HG02870 (cell line): ENCODE results near the gene TMEM225.
"Not testable (repeated sequence)": the region's sequence is repeated elsewhere in the genome, so short reads cannot be mapped to it uniquely, and the experiment has no call there.

Experiments used
- ATAC-seq: cut with Tn5 transposase; IDR thresholded peaks from one replicate; pipeline ENCODE4 v1.9.1; 2021; ENCODE audit warnings: mild to moderate bottlenecking, moderate library complexity; ENCODE audit not compliant: unreplicated experiment

The TMEM225 gene

GRCh38 chr11:123885570-123885969 is at the start of gene TMEM225:
Gene TMEM225, minus strand, starts transcription at chr11:123885670. Its CDS starts 245 bp downstream, at chr11:123885425.
- no peak for ATAC-seq

GRCh38 chr11:123924027-123924426 is 38.6 kb upstream of the TMEM225 start:
- no peak for ATAC-seq

GRCh38 chr11:123920943-123921342 is 35.5 kb upstream of the TMEM225 start:
- no peak for ATAC-seq

DNA sequence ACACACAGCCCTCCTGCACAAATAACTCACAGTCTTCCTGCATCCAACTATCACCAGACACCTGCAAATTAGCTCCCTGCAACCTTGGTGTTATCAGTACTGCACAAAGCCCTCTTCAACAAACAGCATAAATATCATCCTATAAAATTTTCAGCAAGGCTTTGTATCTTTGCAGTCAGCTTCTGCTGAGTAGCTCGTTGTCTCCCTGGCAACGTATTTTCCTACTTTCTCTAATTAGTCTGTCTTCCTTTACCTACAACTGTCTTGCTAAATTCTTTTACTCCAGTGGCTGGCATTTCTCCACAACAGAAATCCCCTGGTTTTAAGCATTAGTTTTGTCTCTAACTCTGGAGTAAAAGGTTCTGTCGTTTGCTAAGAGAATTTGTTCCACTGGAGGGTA is 20.4 kb upstream of the TMEM225 start:
- no peak for ATAC-seq

GRCh38 chr11:123904932-123905331 is 19.5 kb upstream of the TMEM225 start:
- ATAC-seq: no peak

GRCh38 chr11:123903932-123904331 is 18.5 kb upstream of the TMEM225 start:
- peak; percentile 96 for ATAC-seq

DNA sequence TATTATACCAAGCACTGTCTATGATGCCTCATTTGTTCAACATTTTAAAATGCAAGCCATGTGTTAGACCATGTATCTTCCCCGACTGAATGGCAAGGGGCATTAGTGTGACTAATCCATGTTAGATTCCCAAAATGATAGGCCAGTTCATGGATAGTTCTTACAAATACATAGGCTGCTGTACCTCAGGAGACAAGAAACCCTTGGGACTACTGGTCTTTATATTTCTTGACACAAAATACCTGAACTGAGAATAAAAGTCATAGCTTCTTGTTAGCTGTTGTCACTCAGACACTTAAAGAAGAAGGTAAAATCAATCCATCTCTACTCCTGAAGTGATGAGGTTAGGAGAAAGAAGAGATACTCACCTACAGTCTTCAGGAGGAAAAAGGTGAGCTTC is 16.4 kb upstream of the TMEM225 start, which contains the start of gene OR8D4:
Gene OR8D4, plus strand, starts transcription at position 301 of the 400 bp plus-strand sequence. CDS start 4,265 bp downstream, outside the sequence.
- ATAC-seq: no peak

GRCh38 chr11:123899792-123900191 is 14.3 kb upstream of the TMEM225 start:
- no peak for ATAC-seq

DNA sequence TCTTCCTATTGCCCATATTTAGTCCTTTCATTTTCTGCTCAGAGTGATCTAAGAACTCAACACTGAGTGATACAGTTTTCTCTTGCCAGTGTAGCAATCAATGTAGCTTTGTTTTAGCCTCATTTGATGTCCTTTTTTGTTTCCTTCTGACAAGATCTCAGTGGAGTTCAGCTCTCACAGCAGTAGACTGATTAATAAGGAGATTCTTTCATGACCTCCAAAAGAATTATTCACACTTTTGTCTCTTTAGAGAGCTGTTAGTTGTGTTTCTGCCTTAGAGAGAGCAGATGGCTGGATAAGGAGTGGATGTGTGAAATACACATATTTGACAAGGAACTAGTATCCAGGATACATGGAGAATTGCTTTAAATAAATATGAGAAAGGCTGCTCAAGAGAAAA is 6.6 kb upstream of the TMEM225 start:
- ATAC-seq: no peak

- no peak for ATAC-seq
Measured at GRCh38 chr11:123880912-123881311, 4.6 kb downstream of the TMEM225 start.

DNA sequence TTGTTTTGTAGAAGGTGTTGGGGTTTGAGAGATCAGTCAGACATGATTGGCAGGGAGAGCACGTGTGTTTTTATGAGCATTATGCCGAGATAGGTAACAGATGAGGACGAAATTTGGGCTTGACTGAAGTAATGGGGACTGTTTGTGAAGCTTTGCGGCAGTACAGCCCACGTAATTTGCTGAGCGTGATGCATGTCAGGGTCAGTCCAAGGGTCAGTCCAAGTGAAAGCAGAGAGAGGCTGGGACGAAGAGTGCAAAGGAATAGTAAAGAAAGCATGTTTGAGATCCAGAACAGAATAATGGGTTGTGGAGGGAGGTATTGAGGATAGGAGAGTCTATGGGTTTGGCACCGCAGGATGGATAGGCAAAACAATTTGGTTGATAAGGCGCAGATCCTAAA is 17.7 kb downstream of the TMEM225 start:
- ATAC-seq: not testable (repeated sequence)

DNA sequence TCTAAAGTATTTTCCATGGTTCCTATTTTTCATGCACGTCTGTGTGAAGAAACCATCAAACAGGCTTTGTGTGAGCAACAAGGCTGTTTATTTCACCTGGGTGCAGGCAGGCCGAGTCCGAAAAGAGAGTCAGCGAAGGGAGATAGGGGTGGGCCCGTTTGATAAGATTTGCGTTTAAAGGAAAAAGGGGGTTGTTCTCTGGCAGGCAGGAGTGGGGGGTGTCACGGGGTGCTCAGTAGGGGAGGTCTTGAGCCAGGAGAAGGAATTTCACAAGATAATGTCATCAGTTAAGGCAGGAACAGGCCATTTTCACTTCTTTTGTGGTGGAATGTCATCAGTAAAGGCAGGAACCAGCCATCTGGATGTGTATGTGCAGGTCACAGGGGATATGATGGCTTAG is 20.2 kb downstream of the TMEM225 start:
- ATAC-seq: not testable (repeated sequence)

GRCh38 chr11:123859731-123860130 is 25.7 kb downstream of the TMEM225 start:
- no peak for ATAC-seq

GRCh38 chr11:123856444-123856843 is 29.0 kb downstream of the TMEM225 start:
- no peak for ATAC-seq

- no peak for ATAC-seq
Measured at GRCh38 chr11:123853038-123853437, 32.4 kb downstream of the TMEM225 start.

GRCh38 chr11:123852321-123852720 is 33.1 kb downstream of the TMEM225 start:
- ATAC-seq: no peak

GRCh38 chr11:123851110-123851509 is 34.4 kb downstream of the TMEM225 start:
- ATAC-seq: no peak

GRCh38 chr11:123841174-123841573 is 44.3 kb downstream of the TMEM225 start:
- ATAC-seq: no peak

DNA sequence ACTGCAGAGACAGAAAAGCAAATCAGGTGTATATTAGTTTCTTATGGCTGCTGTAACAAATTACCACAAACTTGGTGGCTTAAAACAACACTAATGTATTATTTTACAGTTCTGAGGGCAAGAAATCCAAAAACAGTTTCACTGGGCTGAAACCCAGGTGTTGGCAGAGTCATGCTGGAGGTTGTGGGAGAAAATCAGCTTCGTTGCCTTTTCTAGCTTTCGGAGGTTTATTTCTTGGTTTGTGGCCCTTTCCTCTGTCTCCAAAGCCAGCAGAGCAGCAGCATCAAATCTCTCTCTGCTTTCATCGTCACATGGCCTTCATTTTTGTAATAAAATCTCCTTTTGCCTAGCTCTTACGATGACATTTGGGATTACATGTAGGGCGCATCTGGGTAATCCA is 46.3 kb downstream of the TMEM225 start:
- ATAC-seq: no peak

GRCh38 chr11:123838659-123839058 is 46.8 kb downstream of the TMEM225 start:
- ATAC-seq: no peak

DNA sequence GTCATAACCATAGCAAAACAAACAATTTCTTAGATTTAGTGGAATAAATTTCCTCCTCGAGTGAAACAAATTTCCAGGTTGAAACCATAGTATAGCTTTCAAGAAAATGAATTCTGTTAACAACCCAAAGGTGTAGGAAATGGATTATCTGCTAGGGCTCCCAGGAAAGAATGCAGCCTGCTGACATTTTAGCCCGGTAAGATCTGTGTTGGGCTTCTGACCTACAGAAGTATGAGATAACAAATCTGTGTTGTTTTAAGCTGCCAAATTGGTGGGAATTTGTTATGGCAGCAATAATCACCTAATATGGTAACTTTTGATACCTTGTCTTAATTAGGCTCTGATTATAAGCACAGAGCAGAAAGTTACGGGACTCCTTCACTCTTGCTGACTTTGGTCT is 47.3 kb downstream of the TMEM225 start:
- no peak for ATAC-seq

DNA sequence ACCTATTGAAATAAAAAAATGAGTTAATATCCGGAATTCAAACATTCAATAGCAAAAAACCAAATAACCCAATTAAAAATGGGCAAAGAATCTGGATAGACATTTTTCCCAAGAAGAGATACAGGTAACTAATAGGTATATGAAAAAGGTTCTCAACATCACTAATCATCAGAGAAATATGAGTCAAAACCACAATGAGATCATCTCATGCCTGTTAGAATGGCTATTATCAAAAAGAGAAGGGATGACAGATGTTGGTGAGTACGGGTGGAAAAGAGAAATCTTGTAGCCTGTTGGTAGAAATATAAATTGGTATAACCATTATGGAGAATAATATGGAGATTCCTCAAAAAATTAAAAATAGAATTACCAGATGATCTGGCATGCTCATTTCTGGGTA is 52.4 kb downstream of the TMEM225 start:
- ATAC-seq: no peak
